HEK293 (cell line): ENCODE measurements around the gene FRMD5.
A peak's percentile ranks its signal among the peaks of the same experiment; 100 is the strongest.

Experiments used
- CTCF ChIA-PET: fragments of 350-600 bp; formaldehyde crosslinking; extraction: SDS; loops from one replicate; lab custom pipeline; 2021; ENCODE audit warnings: antibody characterized with exemption; lab: Yijun Ruan, JAX
- POLR2A ChIA-PET: fragments of 300-600 bp; formaldehyde crosslinking; extraction: SDS; loops from one replicate; lab custom pipeline; 2020; ENCODE audit warnings: antibody characterized with exemption, inconsistent platforms; lab: Yijun Ruan, JAX
- H3K27ac ChIP-seq: fragments of 200-500 bp; sonication (Bioruptor generic); 2 replicates; pipeline ENCODE4 v1.5.1; 2014; ENCODE audit warnings: low read depth, low read length, control low read depth, inconsistent platforms; ENCODE audit errors: extremely low read depth
- H3K36me3 ChIP-seq, 2 experiments: fragments of 200-500 bp in 1 of 2; sonication (Bioruptor generic) in 1 of 2; 1 replicate in 1 of 2; 2 replicates in 1 of 2; pipeline ENCODE4 v1.5.1; 2014 to 2017; ENCODE audit warnings: inconsistent platforms in 2 of 2, low read length in 2 of 2; ENCODE audit not compliant: control insufficient read depth in 2 of 2, insufficient read depth in 1 of 2
- H3K4me1 ChIP-seq: fragments of 200-500 bp; sonication (Bioruptor generic); 2 replicates; pipeline ENCODE4 v1.5.1; 2014; ENCODE audit warnings: mild to moderate bottlenecking, low read length, inconsistent platforms; ENCODE audit not compliant: control insufficient read depth, insufficient read depth
- H3K4me3 ChIP-seq: 2 replicates; pipeline ENCODE4 v1.5.1; 2011; ENCODE audit warnings: low read depth, mild to moderate bottlenecking, control low read depth, low read length, moderate library complexity
- H3K9me3 ChIP-seq: fragments of 200-500 bp; sonication (Bioruptor generic); 2 replicates; pipeline ENCODE4 v1.5.1; 2014; ENCODE audit warnings: low read depth, low read length, inconsistent platforms; ENCODE audit not compliant: control insufficient read depth, insufficient read depth
- CTCF ChIP-seq: fragments of 450-650 bp; formaldehyde crosslinking; IDR thresholded peaks from 2 replicates; pipeline ENCODE4 v1.5.1; 2016; ENCODE audit warnings: missing biosample characterization, missing genetic modification characterization
- GLIS1 ChIP-seq: fragments of 450-650 bp; formaldehyde crosslinking; IDR thresholded peaks from 2 replicates; pipeline ENCODE4 v1.5.1; 2016; ENCODE audit warnings: missing biosample characterization, missing genetic modification characterization
- SP3 ChIP-seq: fragments of 450-650 bp; formaldehyde crosslinking; IDR thresholded peaks from 2 replicates; pipeline ENCODE4 v1.5.1; 2016; ENCODE audit warnings: missing biosample characterization, missing genetic modification characterization
- ZBTB11 ChIP-seq: fragments of 450-650 bp; formaldehyde crosslinking; conservative IDR thresholded peaks from 2 replicates; pipeline ENCODE4 v1.5.1; 2016; ENCODE audit warnings: low read depth, missing biosample characterization, missing genetic modification characterization
- ZNF202 ChIP-seq: fragments of 450-650 bp; formaldehyde crosslinking; IDR thresholded peaks from 2 replicates; pipeline ENCODE4 v1.5.1; 2016; ENCODE audit warnings: missing biosample characterization, missing genetic modification characterization, borderline replicate concordance
- ZNF221 ChIP-seq: fragments of 450-650 bp; formaldehyde crosslinking; IDR thresholded peaks from 2 replicates; pipeline ENCODE4 v1.5.1; 2017; ENCODE audit warnings: missing biosample characterization, missing genetic modification characterization, borderline replicate concordance
- ZNF24 ChIP-seq: fragments of 450-650 bp; formaldehyde crosslinking; IDR thresholded peaks from 2 replicates; pipeline ENCODE4 v1.5.1; 2016; ENCODE audit warnings: missing biosample characterization, missing genetic modification characterization
- ZNF398 ChIP-seq: fragments of 450-650 bp; formaldehyde crosslinking; IDR thresholded peaks from 2 replicates; pipeline ENCODE4 v1.5.1; 2017; ENCODE audit warnings: missing biosample characterization, missing genetic modification characterization
- ZNF416 ChIP-seq: fragments of 450-650 bp; formaldehyde crosslinking; IDR thresholded peaks from 2 replicates; pipeline ENCODE4 v1.5.1; 2016; ENCODE audit warnings: missing biosample characterization, missing genetic modification characterization
- ZNF518A ChIP-seq: fragments of 450-650 bp; formaldehyde crosslinking; conservative IDR thresholded peaks from 2 replicates; pipeline ENCODE4 v1.5.1; 2016; ENCODE audit warnings: low read depth, missing biosample characterization, missing genetic modification characterization
- ZNF555 ChIP-seq: fragments of 450-650 bp; formaldehyde crosslinking; conservative IDR thresholded peaks from 2 replicates; pipeline ENCODE4 v1.5.1; 2017; ENCODE audit warnings: missing biosample characterization, mild to moderate bottlenecking, missing genetic modification characterization, inconsistent platforms
- ZNF624 ChIP-seq: fragments of 450-650 bp; formaldehyde crosslinking; IDR thresholded peaks from 2 replicates; pipeline ENCODE4 v1.5.1; 2017; ENCODE audit warnings: missing biosample characterization, missing genetic modification characterization
- ZNF629 ChIP-seq: fragments of 450-650 bp; formaldehyde crosslinking; IDR thresholded peaks from 2 replicates; pipeline ENCODE4 v1.5.1; 2017; ENCODE audit warnings: missing biosample characterization, missing genetic modification characterization
- ZNF639 ChIP-seq: fragments of 450-650 bp; formaldehyde crosslinking; IDR thresholded peaks from 2 replicates; pipeline ENCODE4 v1.5.1; 2016; ENCODE audit warnings: missing biosample characterization, missing genetic modification characterization
- ZNF658 ChIP-seq: fragments of 450-650 bp; formaldehyde crosslinking; IDR thresholded peaks from 2 replicates; pipeline ENCODE4; 2016; ENCODE audit warnings: missing biosample characterization, missing genetic modification characterization
- ZNF677 ChIP-seq: fragments of 450-650 bp; IDR thresholded peaks from 2 replicates; pipeline ENCODE4 v1.5.0; 2018; ENCODE audit warnings: missing biosample characterization, mild to moderate bottlenecking, missing genetic modification characterization, moderate library complexity
- ZNF701 ChIP-seq: fragments of 450-650 bp; formaldehyde crosslinking; IDR thresholded peaks from 2 replicates; pipeline ENCODE4 v1.5.1; 2016; ENCODE audit warnings: missing biosample characterization, missing genetic modification characterization
- ZNF704 ChIP-seq: fragments of 450-650 bp; formaldehyde crosslinking; IDR thresholded peaks from 2 replicates; pipeline ENCODE4 v1.5.1; 2016; ENCODE audit warnings: missing biosample characterization, missing genetic modification characterization
- ZSCAN16 ChIP-seq: fragments of 450-650 bp; formaldehyde crosslinking; IDR thresholded peaks from 2 replicates; pipeline ENCODE4 v1.5.1; 2016; ENCODE audit warnings: missing biosample characterization, missing genetic modification characterization
- ZXDB ChIP-seq: fragments of 450-650 bp; formaldehyde crosslinking; IDR thresholded peaks from 2 replicates; pipeline ENCODE4 v1.5.1; 2016; ENCODE audit warnings: missing biosample characterization, missing genetic modification characterization

The FRMD5 gene

GRCh38 chr15:43824302-43825246 lies 370.5 kb downstream of the FRMD5 start, which contains the start of gene MFAP1 (continued):
- 0 out of 2 replicates have a peak, but pooled peaks have one; percentile 42 for TF ChIP-seq ZNF639 (tag by site-specific recombination)
- peak; percentile 81 for TF ChIP-seq ZNF629 (tag by site-specific recombination)
- peak; percentile 54; the same call in 1 of the 2 replicates for TF ChIP-seq ZNF24 (tag by site-specific recombination)
- TF ChIP-seq ZXDB, result peak; percentile 64
- TF ChIP-seq ZNF555 (tag by site-specific recombination), result no peak
- no peak for TF ChIP-seq ZNF624 (tag by site-specific recombination)
- peak; percentile 85 for TF ChIP-seq ZBTB11 (tag by site-specific recombination)

GRCh38 chr15:43821505-43821904 lies 373.6 kb downstream of the FRMD5 start:
- Histone ChIP-seq H3K27ac (no peak overlapping the region), H3K4me1 (0 out of 2 replicates have a peak, but pooled peaks cover 4% of the 10 kb centered on the region), H3K4me3 (no peak overlapping the region), H3K36me3 (peaks cover 11 to 25% of the 10 kb centered on the region in 2 experiments; a peak in 2 of 3 replicates), H3K9me3 (no peaks in the 10 kb centered on the region)
- ChIA-PET CTCF (no interaction called here), POLR2A (interaction anchor here (0.9 to 1.0 kb wide), 3 partner anchors 10 to 21 kb away, joined by 3 to 4 read pairs (median 3); partner anchors contain the start of gene HYPK)
- TF ChIP-seq ZNF704, result no peak
- TF ChIP-seq ZNF398, result no peak
- TF ChIP-seq CTCF (tag by site-specific recombination), result no peak
- no peak for TF ChIP-seq ZNF202 (tag by site-specific recombination)
- TF ChIP-seq ZNF658 (tag by site-specific recombination), result no peak
- no peak for TF ChIP-seq ZNF221
- TF ChIP-seq SP3 (tag by site-specific recombination), result no peak
- TF ChIP-seq GLIS1 (tag by site-specific recombination), result no peak
- no peak for TF ChIP-seq ZNF701 (tag by site-specific recombination)
- TF ChIP-seq ZNF677 (tag by site-specific recombination), result no peak
- TF ChIP-seq ZSCAN16 (tag by site-specific recombination), result no peak
- no peak for TF ChIP-seq ZNF416 (tag by site-specific recombination)
- TF ChIP-seq ZNF518A, result no peak
